IMR-90 (cell line): Measurements from ENCODE around the gene HTRA2. TPM values are rescaled to one million over a fixed set of nuclear protein-coding genes. Genes with fewer than 3 reads are reported as not detected.

Experiments
- ATAC-seq: fragments of 200-7000 bp; cut with Tn5 transposase; 2 replicates; pipeline ENCODE4 v1.9.1; 2020; ENCODE audit warnings: low read depth, mild to moderate bottlenecking, moderate library complexity
- BruUV-seq: library from RNA; stranded (reverse); fragments of 400-500 nt; replicated peaks from 2 replicates; lab custom pipeline; 2021; lab: Mats Ljungman, UMichigan
- CTCF ChIA-PET: fragments of 300-600 bp; formaldehyde crosslinking; extraction: SDS; loops from one replicate; lab custom pipeline; 2021; ENCODE audit warnings: antibody characterized with exemption; lab: Yijun Ruan, JAX
- POLR2A ChIA-PET: fragments of 300-600 bp; sonication (Branson Sonifier 250); formaldehyde crosslinking; loops from one replicate; lab custom pipeline; 2022; ENCODE audit warnings: antibody characterized with exemption; ENCODE audit not compliant: unreplicated experiment; lab: Charles Lee
- DNase-seq: peaks from one replicate; pipeline ENCODE4 v3.0.0; 2013
- H2AFZ ChIP-seq: replicated peaks from 2 replicates; pipeline ENCODE3; 2013; ENCODE audit warnings: low read length, mild to moderate bottlenecking; ENCODE audit not compliant: poor library complexity
- H2AK5ac ChIP-seq: 2 replicates; pipeline ENCODE4 v1.6.1; 2013; ENCODE audit warnings: low read depth, low read length, inconsistent platforms
- H2AK9ac ChIP-seq: replicated peaks from 2 replicates; pipeline ENCODE3; 2013; ENCODE audit warnings: mild to moderate bottlenecking, low read depth, low read length, moderate library complexity; ENCODE audit not compliant: poor library complexity
- H2BK120ac ChIP-seq: 2 replicates; pipeline ENCODE4 v1.6.1; 2013; ENCODE audit warnings: low read depth, low read length, inconsistent platforms
- H2BK15ac ChIP-seq: 3 replicates; pipeline ENCODE4 v1.6.1; 2013; ENCODE audit warnings: low read depth, low read length, inconsistent platforms
- H2BK20ac ChIP-seq: 2 replicates; pipeline ENCODE4 v1.6.1; 2013; ENCODE audit warnings: low read depth, mild to moderate bottlenecking, inconsistent platforms, low read length, moderate library complexity
- H2BK5ac ChIP-seq: 2 replicates; pipeline ENCODE4 v1.6.1; 2013; ENCODE audit warnings: mild to moderate bottlenecking, low read depth, low read length, inconsistent platforms; ENCODE audit not compliant: poor library complexity, severe bottlenecking
- H3K14ac ChIP-seq: replicated peaks from 2 replicates; pipeline ENCODE4 v1.6.1; 2013; ENCODE audit warnings: low read depth, low read length, inconsistent platforms
- H3K18ac ChIP-seq: 2 replicates; pipeline ENCODE4 v1.6.1; 2013; ENCODE audit warnings: low read depth, low read length, control low read depth
- H3K23ac ChIP-seq: 2 replicates; pipeline ENCODE4 v1.6.1; 2013; ENCODE audit warnings: low read depth, low read length, inconsistent platforms
- H3K27ac ChIP-seq: 2 replicates; pipeline ENCODE4 v1.5.1; 2013; ENCODE audit warnings: mild to moderate bottlenecking, control low read depth, low read length; ENCODE audit not compliant: insufficient read depth
- H3K27me3 ChIP-seq: 2 replicates; pipeline ENCODE4 v1.6.1; 2013; ENCODE audit warnings: low read length; ENCODE audit not compliant: control insufficient read depth, insufficient read depth
- H3K36me3 ChIP-seq: 2 replicates; pipeline ENCODE4 v1.6.1; 2013; ENCODE audit warnings: low read length, mixed read lengths; ENCODE audit not compliant: control insufficient read depth, insufficient read depth
- H3K4ac ChIP-seq: 2 replicates; pipeline ENCODE4 v1.6.1; 2013; ENCODE audit warnings: low read depth, low read length, inconsistent platforms
- H3K4me1 ChIP-seq: 2 replicates; pipeline ENCODE4 v1.6.1; 2013; ENCODE audit warnings: low read length, mixed read lengths; ENCODE audit not compliant: control insufficient read depth, insufficient read depth
- H3K4me2 ChIP-seq: 2 replicates; pipeline ENCODE4 v1.6.1; 2013; ENCODE audit warnings: low read depth, mild to moderate bottlenecking, control low read depth, low read length, moderate library complexity
- H3K4me3 ChIP-seq: 2 replicates; pipeline ENCODE4 v1.5.1; 2013; ENCODE audit warnings: low read depth, mild to moderate bottlenecking, control low read depth, low read length, moderate library complexity; ENCODE audit not compliant: insufficient read depth
- H3K56ac ChIP-seq: 2 replicates; pipeline ENCODE4 v1.6.1; 2013; ENCODE audit warnings: low read length, inconsistent platforms; ENCODE audit not compliant: insufficient read depth; ENCODE audit errors: extremely low read depth
- H3K79me1 ChIP-seq, 2 experiments: 2 replicates each; pipeline ENCODE4 v1.6.1; 2013; ENCODE audit warnings: low read length in 2 of 2, inconsistent platforms in 1 of 2, low read depth in 1 of 2
- H3K9ac ChIP-seq: 2 replicates; pipeline ENCODE4 v1.6.1; 2013; ENCODE audit warnings: low read depth, low read length, control low read depth
- H3K9me1 ChIP-seq: 2 replicates; pipeline ENCODE4 v1.6.1; 2013; ENCODE audit warnings: low read length, inconsistent platforms; ENCODE audit not compliant: insufficient read depth
- H3K9me3 ChIP-seq: 2 replicates; pipeline ENCODE4 v1.6.1; 2013; ENCODE audit warnings: low read length; ENCODE audit not compliant: control insufficient read depth, insufficient read depth
- H4K20me1 ChIP-seq: 2 replicates; pipeline ENCODE4 v1.6.1; 2013; ENCODE audit warnings: low read length, inconsistent platforms; ENCODE audit not compliant: insufficient read depth
- H4K5ac ChIP-seq: 2 replicates; pipeline ENCODE4 v1.6.1; 2013; ENCODE audit warnings: mild to moderate bottlenecking, low read depth, low read length, control low read depth
- H4K8ac ChIP-seq, 2 experiments: 2 replicates each; pipeline ENCODE4 v1.6.1; 2013; ENCODE audit warnings: low read depth in 2 of 2, low read length in 2 of 2, control low read depth in 1 of 2, inconsistent platforms in 1 of 2
- H4K91ac ChIP-seq: 2 replicates; pipeline ENCODE4 v1.6.1; 2013; ENCODE audit warnings: low read depth, low read length, inconsistent platforms; ENCODE audit not compliant: insufficient read depth
- BHLHE40 ChIP-seq: fragments of 150-350 bp; IDR thresholded peaks from 2 replicates; pipeline ENCODE4 v1.6.1; 2016; ENCODE audit warnings: mild to moderate bottlenecking, low read depth, low read length
- MAZ ChIP-seq: IDR thresholded peaks from 2 replicates; pipeline ENCODE4 v1.6.1; 2012; ENCODE audit warnings: low read depth, mild to moderate bottlenecking, low read length, improper control_type of control experiment, moderate library complexity, borderline replicate concordance
- RAD21 ChIP-seq: IDR thresholded peaks from 2 replicates; pipeline ENCODE4 v1.6.1; 2012; ENCODE audit warnings: low read length, improper control_type of control experiment
- USF2 ChIP-seq: fragments of 150-350 bp; IDR thresholded peaks from 2 replicates; pipeline ENCODE4 v1.6.1; 2017; ENCODE audit warnings: mild to moderate bottlenecking, antibody characterized with exemption, low read length, low read depth
- WGBS, 2 experiments: methylation state at CpG; one replicate each; pipeline versions ENCODE4 v1.1.5 to v1.1.7; 2013; ENCODE audit warnings: missing lambda C conversion rate in 2 of 2; ENCODE audit not compliant: insufficient read length in 1 of 2; ENCODE audit errors: extremely low coverage in 2 of 2; 5-methylcytosine and 5-hydroxymethylcytosine counted together
- dilution Hi-C: fragments of 300-500 bp; cut with HindIII; formaldehyde crosslinking; loops from one replicate; pipeline ENCODE4 v1.14.3; 2018; ENCODE audit warnings: low sequenced_read_pairs; ENCODE audit not compliant: unreplicated experiment
- in situ Hi-C: fragments of 300-500 bp; cut with MboI; formaldehyde crosslinking; loops from 3 replicates; pipeline ENCODE4 v1.14.3; 2019; ENCODE audit warnings: low sequenced_read_pairs, inconsistent platforms, mixed read lengths
- intact Hi-C: fragments of 100-400 bp; cut with micrococcal nuclease; formaldehyde crosslinking; loops from 2 replicates; pipeline ENCODE4 v1.10.0; 2022
- polyA plus RNA-seq, 3 experiments: library from polyadenylated mRNA; depleted of rRNA; stranded (reverse); fragments of >200 nt; gene quantifications; 2 replicates each; pipeline ENCODE4 v1.2.3, GENCODE V29; 2012; ENCODE audit warnings: low replicate concordance in 1 of 3
- total RNA-seq: library from RNA; depleted of rRNA; stranded (reverse); fragments of >200 nt; gene quantifications from 2 replicates; pipeline ENCODE4 v1.2.3, GENCODE V29; 2012

Gene HTRA2
- total and polyA plus RNA-seq, 2 of the 4 experiments (the other 2 are of a cell fraction), result 23.6 to 28.1 TPM

DNA sequence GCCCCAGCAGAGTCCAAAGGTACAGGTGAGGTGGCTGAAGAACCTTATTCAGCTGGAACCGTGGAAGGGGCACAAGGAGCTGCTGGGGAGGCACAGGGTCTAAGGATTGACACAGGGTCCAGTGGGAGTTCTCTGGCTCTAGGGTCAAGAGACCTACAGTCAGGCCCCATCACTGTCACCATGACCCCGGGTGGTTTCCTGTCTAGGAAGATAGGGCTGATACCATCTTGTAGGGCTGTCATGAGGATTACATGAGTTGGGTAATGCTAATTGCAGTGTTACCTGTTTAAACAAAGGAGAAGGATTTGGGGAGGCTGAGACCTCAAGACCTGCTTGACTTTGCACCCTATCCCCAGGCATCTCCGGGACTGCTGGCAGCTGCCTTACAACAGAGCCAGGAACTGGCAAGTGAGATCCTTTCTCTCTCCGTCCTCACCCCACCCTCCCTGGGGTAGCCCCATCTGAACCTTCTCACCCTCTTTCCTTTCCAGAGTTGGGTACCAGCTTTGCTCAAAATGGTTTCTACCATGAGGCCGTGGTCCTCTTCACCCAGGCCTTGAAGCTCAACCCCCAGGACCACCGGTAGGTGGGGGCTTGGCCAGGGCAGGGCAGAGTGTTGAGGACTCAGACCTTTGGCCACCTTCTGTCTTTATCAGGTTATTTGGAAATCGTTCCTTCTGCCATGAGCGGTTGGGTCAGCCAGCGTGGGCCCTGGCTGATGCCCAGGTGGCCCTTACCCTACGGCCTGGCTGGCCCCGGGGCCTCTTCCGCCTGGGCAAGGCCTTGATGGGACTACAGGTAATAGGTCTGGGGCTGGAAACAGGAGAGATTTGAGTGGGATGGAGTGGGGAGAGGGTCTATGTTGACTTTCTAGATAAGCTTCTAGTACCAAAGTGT, 37.8 kb upstream of the HTRA2 start:
- no peak overlapping the region for H2BK5ac ChIP-seq
- intact Hi-C loops, result no loop called here
- no peak overlapping the region for H2AFZ ChIP-seq
- H2BK20ac ChIP-seq, result no peak overlapping the region
- POLR2A ChIA-PET, result no interaction called here
- H3K18ac ChIP-seq, result no peak overlapping the region
- H4K8ac ChIP-seq, result no peak overlapping the region
- H3K23ac ChIP-seq, result no peak overlapping the region
- TF ChIP-seq USF2 (no peak), BHLHE40 (no peak), MAZ (no peak), RAD21 (no peak)
- no peak overlapping the region for H2BK120ac ChIP-seq
- H2AK5ac ChIP-seq, result no peak overlapping the region
- H2BK15ac ChIP-seq, result no peak overlapping the region
- H3K9me3 ChIP-seq, result no peaks in the 10 kb centered on the region
- 96% methylated on average over 9 of the region's 12 CpGs; no CpG with 5 or more reads in 1 of the 2 experiments for WGBS, 2 experiments
- H3K79me1 ChIP-seq, result peaks cover 13 to 25% of the 10 kb centered on the region in 2 experiments
- no peak overlapping the region for H3K14ac ChIP-seq
- no peak overlapping the region for H3K4ac ChIP-seq
- H3K9ac ChIP-seq, result no peak overlapping the region
- no peak overlapping the region for H4K5ac ChIP-seq
- H3K4me3 ChIP-seq, result no peak overlapping the region
- peaks cover 45% of the 10 kb centered on the region for H3K36me3 ChIP-seq
- no peaks in the 10 kb centered on the region; the same call in 1 of the 2 replicates for H4K20me1 ChIP-seq
- H3K56ac ChIP-seq, result no peak overlapping the region
- no peak overlapping the region for H3K4me2 ChIP-seq
- dilution Hi-C loops, result no loop called here
- no peaks in the 10 kb centered on the region for H3K27me3 ChIP-seq
- ATAC-seq, result no peak
- H2AK9ac ChIP-seq, result peak overlapping the region; percentile 48
- H3K4me1 ChIP-seq, result peaks cover 5% of the 10 kb centered on the region; the same call in 1 of the 2 replicates
- CTCF ChIA-PET, result no interaction called here
- no peak overlapping the region for H3K27ac ChIP-seq
- H3K9me1 ChIP-seq, result peaks cover 8% of the 10 kb centered on the region; the same call in 1 of the 2 replicates
- in situ Hi-C loops, result loop anchor here (25.0 kb wide), 1 partner anchor 370 kb away; no protein-coding TSS in a partner anchor
- DNase-seq, result no peak
- BruUV-seq, result no TSS peak
- no peak overlapping the region for H4K91ac ChIP-seq
